HG02623 (cell line): Measurements from ENCODE around the gene C2CD3.
"Not testable (repeated sequence)": the region's sequence is repeated elsewhere in the genome, so short reads cannot be mapped to it uniquely, and the experiment has no call there.

Experiments
- ATAC-seq: cut with Tn5 transposase; IDR thresholded peaks from one replicate; pipeline ENCODE4 v1.9.1; 2021; ENCODE audit warnings: moderate library complexity; ENCODE audit not compliant: unreplicated experiment

C2CD3 gene

GRCh38 chr11:74006743-74007304 is 164.0 kb downstream of the C2CD3 start:
- no peak for ATAC-seq

GRCh38 chr11:74005721-74006517 is 164.9 kb downstream of the C2CD3 start:
- ATAC-seq, result no peak

GRCh38 chr11:74004759-74005615 is 165.8 kb downstream of the C2CD3 start:
- peak; percentile 57 for ATAC-seq

GRCh38 chr11:74004046-74004695 is 166.6 kb downstream of the C2CD3 start:
- ATAC-seq, result no peak

GRCh38 chr11:74002832-74003231 is 168.0 kb downstream of the C2CD3 start:
- ATAC-seq, result no peak

GRCh38 chr11:74001822-74002286 is 168.9 kb downstream of the C2CD3 start:
- ATAC-seq, result no peak

- no peak for ATAC-seq
Measured at GRCh38 chr11:74000307-74001133, 170.3 kb downstream of the C2CD3 start.

GRCh38 chr11:73999581-74000306 is 171.1 kb downstream of the C2CD3 start:
- ATAC-seq, result no peak

- no peak for ATAC-seq
Measured at GRCh38 chr11:73998846-73999575, 171.8 kb downstream of the C2CD3 start.

- ATAC-seq, result no peak
Measured at GRCh38 chr11:73997120-73997770, 173.6 kb downstream of the C2CD3 start.

- no peak for ATAC-seq
Measured at GRCh38 chr11:73996161-73996747, 174.5 kb downstream of the C2CD3 start.

GRCh38 chr11:73995731-73996130 is 175.1 kb downstream of the C2CD3 start:
- no peak for ATAC-seq

GRCh38 chr11:73995247-73995646 is 175.6 kb downstream of the C2CD3 start:
- no peak for ATAC-seq

- no peak for ATAC-seq
Measured at GRCh38 chr11:73991471-73992006, 179.3 kb downstream of the C2CD3 start.

GRCh38 chr11:73990730-73991129 is 180.1 kb downstream of the C2CD3 start:
- ATAC-seq, result no peak

GRCh38 chr11:73989156-73989555 is 181.6 kb downstream of the C2CD3 start:
- no peak for ATAC-seq

GRCh38 chr11:73988227-73988626 is 182.6 kb downstream of the C2CD3 start:
- no peak for ATAC-seq

- not testable (repeated sequence) for ATAC-seq
Measured at GRCh38 chr11:73985661-73986060, 185.1 kb downstream of the C2CD3 start.
